SK-N-MC (cell line): Measurements from ENCODE around the gene NRXN3.
"Not testable (repeated sequence)": the region's sequence is repeated elsewhere in the genome, so short reads cannot be mapped to it uniquely, and the experiment has no call there.

Experiments
- DNase-seq: peaks from one replicate; pipeline ENCODE4 v3.0.0-alpha.2; 2011; ENCODE audit warnings: low read depth, low spot score
- H3K27ac ChIP-seq: fragments of 200-600 bp; sonication (generic); 2 replicates; pipeline ENCODE4 v1.5.1; 2016; ENCODE audit warnings: mixed run types
- H3K36me3 ChIP-seq: fragments of 200-600 bp; sonication (generic); 2 replicates; pipeline ENCODE4 v1.6.1; 2017; ENCODE audit warnings: antibody characterized with exemption, low read length, mixed read lengths; ENCODE audit not compliant: insufficient read depth
- H3K4me3 ChIP-seq: fragments of 200-600 bp; sonication (generic); 2 replicates; pipeline ENCODE4 v1.5.1; 2016
- H3K9ac ChIP-seq: fragments of 200-600 bp; sonication (generic); 2 replicates; pipeline ENCODE4 v1.8.0; 2017; ENCODE audit warnings: mixed run types, mixed read lengths; ENCODE audit not compliant: insufficient read length
- H3K9me3 ChIP-seq: fragments of 200-600 bp; sonication (generic); 2 replicates; pipeline ENCODE4 v1.6.1; 2017; ENCODE audit warnings: low read depth, mild to moderate bottlenecking, antibody characterized with exemption, low read length, moderate library complexity, mixed read lengths
- EZH2 ChIP-seq: fragments of 200-600 bp; sonication (generic); IDR thresholded peaks from one replicate; pipeline ENCODE4 v1.6.1; 2017; ENCODE audit warnings: antibody characterized with exemption
- FOXP2 ChIP-seq: optimal IDR thresholded peaks from 2 replicates; pipeline ENCODE3; 2011; ENCODE audit warnings: mild to moderate bottlenecking, moderate library complexity; ENCODE audit not compliant: insufficient read depth; ENCODE audit errors: extremely low read length, control extremely low read depth
- POLR2AphosphoS5 ChIP-seq: IDR thresholded peaks from 2 replicates; pipeline ENCODE4 v1.6.1; 2012; ENCODE audit warnings: mild to moderate bottlenecking, low read depth, low read length, borderline replicate concordance

The NRXN3 gene

GRCh38 chr14:79090641-79091180 lies 920.5 kb downstream of the NRXN3 start:
- no peak overlapping the region for H3K9ac ChIP-seq

GRCh38 chr14:79091381-79091963 lies 921.3 kb downstream of the NRXN3 start:
- Histone ChIP-seq H3K4me3 (no peak overlapping the region), H3K9me3 (no peaks in the 10 kb centered on the region), H3K36me3 (no peaks in the 10 kb centered on the region), H3K27ac (no peak overlapping the region), H3K9ac (no peak overlapping the region)
- no peak for DNase-seq
- no peak for TF ChIP-seq EZH2
- TF ChIP-seq FOXP2, result no peak
- TF ChIP-seq POLR2AphosphoS5, result no peak

More at GRCh38 chr14:79090641-79091180, 920.5 kb downstream of the NRXN3 start:
- TF ChIP-seq EZH2, result no peak
- no peak for TF ChIP-seq POLR2AphosphoS5
- no peak for TF ChIP-seq FOXP2
- no peak overlapping the region for H3K27ac ChIP-seq
- no peaks in the 10 kb centered on the region for H3K36me3 ChIP-seq
- no peak overlapping the region for H3K4me3 ChIP-seq
- H3K9me3 ChIP-seq, result no peaks in the 10 kb centered on the region
- DNase-seq, result no peak

- no peak overlapping the region for H3K9ac ChIP-seq
- no peaks in the 10 kb centered on the region for H3K36me3 ChIP-seq
- H3K9me3 ChIP-seq, result no peaks in the 10 kb centered on the region
- H3K27ac ChIP-seq, result no peak overlapping the region
- no peak for DNase-seq
- TF ChIP-seq POLR2AphosphoS5 (no peak), EZH2 (no peak), FOXP2 (no peak)
- no peak overlapping the region for H3K4me3 ChIP-seq
These were observed 923.4 kb downstream of the NRXN3 start for GRCh38 chr14:79093531-79093930.

- Histone ChIP-seq H3K9ac (no peak overlapping the region), H3K36me3 (no peaks in the 10 kb centered on the region), H3K9me3 (no peaks in the 10 kb centered on the region), H3K4me3 (no peak overlapping the region), H3K27ac (no peak overlapping the region)
- no peak for DNase-seq
- no peak for TF ChIP-seq POLR2AphosphoS5
- TF ChIP-seq FOXP2, result no peak
- TF ChIP-seq EZH2, result no peak
These were observed 924.8 kb downstream of the NRXN3 start for GRCh38 chr14:79094951-79095350.

- H3K9me3 ChIP-seq, result no peaks in the 10 kb centered on the region
- H3K4me3 ChIP-seq, result no peak overlapping the region
- TF ChIP-seq EZH2 (no peak), FOXP2 (no peak), POLR2AphosphoS5 (no peak)
- no peak overlapping the region for H3K27ac ChIP-seq
- no peak for DNase-seq
- H3K36me3 ChIP-seq, result no peaks in the 10 kb centered on the region
- H3K9ac ChIP-seq, result no peak overlapping the region
These were observed 926.6 kb downstream of the NRXN3 start for GRCh38 chr14:79096811-79097210.

- H3K36me3 ChIP-seq, result no peaks in the 10 kb centered on the region
- no peak for TF ChIP-seq FOXP2
- TF ChIP-seq POLR2AphosphoS5, result no peak
- TF ChIP-seq EZH2, result no peak
- no peak for DNase-seq
- no peaks in the 10 kb centered on the region for H3K9me3 ChIP-seq
- H3K9ac ChIP-seq, result no peak overlapping the region
- no peak overlapping the region for H3K27ac ChIP-seq
- no peak overlapping the region for H3K4me3 ChIP-seq
These were observed 928.2 kb downstream of the NRXN3 start for GRCh38 chr14:79098324-79098723.

GRCh38 chr14:79100578-79100977 lies 930.4 kb downstream of the NRXN3 start:
- TF ChIP-seq EZH2, result no peak
- TF ChIP-seq POLR2AphosphoS5, result no peak
- no peak for TF ChIP-seq FOXP2
- H3K9ac ChIP-seq, result no peak overlapping the region
- H3K9me3 ChIP-seq, result no peaks in the 10 kb centered on the region
- no peak overlapping the region for H3K27ac ChIP-seq
- H3K36me3 ChIP-seq, result no peaks in the 10 kb centered on the region
- no peak for DNase-seq
- no peak overlapping the region for H3K4me3 ChIP-seq

- Histone ChIP-seq H3K9ac (no peak overlapping the region), H3K9me3 (no peaks in the 10 kb centered on the region), H3K36me3 (no peaks in the 10 kb centered on the region), H3K27ac (no peak overlapping the region), H3K4me3 (no peak overlapping the region)
- DNase-seq, result no peak
- TF ChIP-seq POLR2AphosphoS5 (no peak), FOXP2 (no peak), EZH2 (no peak)
These were observed 931.2 kb downstream of the NRXN3 start for GRCh38 chr14:79101388-79101787.

GRCh38 chr14:79103764-79104163 lies 933.6 kb downstream of the NRXN3 start:
- DNase-seq, result no peak
- Histone ChIP-seq H3K9me3 (no peaks in the 10 kb centered on the region), H3K36me3 (no peaks in the 10 kb centered on the region), H3K9ac (no peak overlapping the region), H3K27ac (no peak overlapping the region), H3K4me3 (no peak overlapping the region)
- TF ChIP-seq POLR2AphosphoS5 (no peak), FOXP2 (no peak), EZH2 (no peak)

GRCh38 chr14:79110564-79110963 lies 940.4 kb downstream of the NRXN3 start:
- H3K9me3 ChIP-seq, DNase-seq, H3K9ac ChIP-seq, H3K27ac ChIP-seq, H3K36me3 ChIP-seq, H3K4me3 ChIP-seq: not testable (repeated sequence)
